Activated CD8-positive, alpha-beta memory T cell treated with anti-CD3 and anti-CD28 coated beads, Interleukin-2, amount 50 U/mL, for 24 hours (primary cell): ENCODE data around the gene CDC42BPA.
"Not testable (repeated sequence)": the region's sequence is repeated elsewhere in the genome, so short reads cannot be mapped to it uniquely, and the experiment has no call there.

ENCODE experiments used
- DNase-seq: peaks from one replicate; pipeline ENCODE4 v3.0.0-alpha.2; 2020; ENCODE audit errors: extremely low read depth

The CDC42BPA gene

DNA sequence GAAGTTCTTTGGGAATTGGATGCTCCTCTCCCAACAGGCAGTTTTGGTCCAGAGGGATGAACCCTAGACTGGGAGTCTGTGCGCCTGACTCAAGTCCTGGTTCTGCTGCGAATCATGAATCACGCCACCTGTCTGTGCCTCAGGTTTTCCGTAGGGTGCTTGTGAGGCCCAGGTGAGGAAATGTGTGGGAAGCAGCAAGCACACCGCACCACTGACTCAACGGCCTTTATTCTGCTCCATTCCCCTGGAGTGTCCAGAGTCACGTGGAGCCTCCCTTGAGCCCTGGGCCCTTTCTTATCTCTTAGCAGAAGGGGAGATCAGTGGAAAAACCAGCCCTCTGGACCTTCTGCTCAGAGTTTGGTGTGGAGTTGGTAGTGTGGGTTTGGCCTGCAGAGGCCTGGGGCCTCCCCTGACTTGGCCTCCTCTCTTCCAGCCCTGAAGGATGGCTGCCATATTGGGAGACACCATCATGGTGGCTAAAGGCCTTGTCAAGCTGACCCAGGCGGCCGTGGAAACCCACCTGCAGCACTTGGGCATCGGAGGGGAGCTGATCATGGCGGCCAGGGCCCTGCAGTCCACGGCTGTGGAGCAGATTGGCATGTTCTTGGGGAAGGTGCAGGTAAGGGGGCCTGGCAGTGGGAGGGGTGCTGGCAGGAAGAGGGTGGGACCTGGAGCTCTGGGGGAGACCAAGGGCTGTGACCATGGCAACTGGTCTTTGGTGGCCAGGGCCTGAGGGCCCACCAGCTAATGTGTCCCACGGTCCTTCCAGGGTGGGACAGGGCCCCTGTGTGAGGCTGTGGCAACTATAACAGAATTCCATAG is 357.1 kb downstream of the CDC42BPA start:
- DNase-seq = no peak

DNA sequence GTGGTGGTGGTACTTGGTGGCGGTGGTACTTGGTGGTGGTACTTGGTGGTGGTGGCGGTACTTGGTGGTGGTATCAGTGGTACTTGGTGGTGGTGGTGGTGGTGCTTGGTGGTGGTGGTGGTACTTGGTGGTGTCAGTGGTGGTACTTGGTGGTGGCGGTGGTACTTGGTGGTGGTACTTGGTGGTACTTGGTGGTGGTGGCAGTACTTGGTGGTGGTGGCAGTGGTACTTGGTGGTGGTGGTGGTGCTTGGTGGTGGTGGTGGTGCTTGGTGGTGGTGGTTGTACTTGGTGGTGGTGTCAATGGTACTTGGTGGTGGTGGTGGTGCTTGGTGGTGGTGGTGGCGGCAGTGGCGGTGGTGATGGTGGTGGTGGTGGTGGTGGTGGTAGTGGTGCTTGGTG is 358.0 kb downstream of the CDC42BPA start:
- no peak for DNase-seq

DNA sequence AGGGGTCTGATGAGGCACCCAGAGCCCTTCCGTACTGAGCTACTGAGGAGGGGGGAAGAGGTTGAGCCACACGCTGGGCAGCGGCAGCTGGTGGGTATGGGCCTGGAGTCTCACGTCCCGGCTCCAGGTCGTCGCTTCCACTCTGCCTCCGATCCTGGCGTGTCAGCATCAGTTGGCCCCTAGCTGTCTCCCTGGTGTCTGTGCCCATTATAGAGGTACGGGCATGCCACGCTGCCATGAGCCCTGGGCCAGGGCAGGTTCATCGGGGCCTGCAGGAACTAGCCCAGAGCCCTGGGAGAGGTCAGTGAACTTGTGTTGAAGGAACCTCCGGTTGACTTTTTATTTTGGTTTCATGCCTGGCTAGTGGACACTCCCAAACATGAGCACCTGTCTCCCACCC is 360.0 kb downstream of the CDC42BPA start:
- DNase-seq = no peak

DNA sequence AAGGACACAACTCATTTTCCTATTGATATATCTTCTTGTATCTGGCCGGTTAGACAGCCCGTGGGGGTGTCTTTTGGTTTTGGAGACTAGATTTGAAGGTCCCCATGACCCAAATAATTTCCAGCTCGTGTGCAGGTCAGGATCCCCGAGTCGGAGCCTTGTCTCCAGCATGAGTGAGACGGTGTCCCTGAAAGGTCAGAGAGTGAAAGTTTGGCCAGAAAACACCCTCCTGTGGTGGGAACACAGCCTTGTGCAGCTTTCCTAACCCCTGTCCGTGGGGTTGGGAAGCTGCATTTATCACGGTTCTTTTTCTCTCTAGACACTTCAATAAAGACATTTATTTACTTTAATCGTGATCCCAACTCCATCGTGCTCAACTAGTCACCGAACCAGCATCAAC is 360.6 kb downstream of the CDC42BPA start:
- DNase-seq = no peak

DNA sequence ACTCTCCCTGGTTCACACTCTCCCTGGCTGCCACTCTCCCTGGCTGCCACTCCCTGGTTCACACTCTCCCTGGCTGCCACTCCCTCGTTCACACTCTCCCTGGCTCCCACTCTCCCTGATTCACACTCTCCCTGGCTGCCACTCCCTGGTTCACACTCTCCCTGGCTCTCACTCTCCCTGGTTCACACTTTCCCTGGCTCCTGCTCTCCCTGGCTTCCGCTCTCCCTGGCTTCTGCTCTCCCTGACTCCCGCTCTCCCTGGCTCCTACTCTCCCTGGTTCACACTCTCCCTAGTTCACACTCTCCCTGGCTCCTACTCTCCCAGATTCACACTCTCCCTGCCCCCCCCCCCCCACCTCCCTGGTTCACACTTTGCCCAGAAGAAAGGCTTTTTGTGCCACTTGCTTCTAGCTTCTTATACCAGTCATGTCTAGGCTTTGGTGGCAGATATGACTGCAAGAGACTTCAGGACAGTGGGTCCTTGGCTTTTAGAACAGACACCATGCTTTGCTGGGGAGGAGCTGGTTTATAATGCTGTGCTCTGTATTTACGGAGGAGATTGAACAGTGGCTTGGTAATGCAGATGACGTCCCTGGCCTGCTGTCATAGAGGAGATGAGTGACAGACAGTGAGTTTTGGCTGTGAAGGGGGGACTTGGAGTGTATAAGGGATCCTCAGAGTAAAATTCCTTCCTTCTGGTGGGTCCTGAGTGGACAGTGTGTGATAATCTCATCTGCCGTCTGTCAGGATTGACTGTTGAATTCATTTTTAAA is 361.2 kb downstream of the CDC42BPA start:
- DNase-seq = no peak

DNA sequence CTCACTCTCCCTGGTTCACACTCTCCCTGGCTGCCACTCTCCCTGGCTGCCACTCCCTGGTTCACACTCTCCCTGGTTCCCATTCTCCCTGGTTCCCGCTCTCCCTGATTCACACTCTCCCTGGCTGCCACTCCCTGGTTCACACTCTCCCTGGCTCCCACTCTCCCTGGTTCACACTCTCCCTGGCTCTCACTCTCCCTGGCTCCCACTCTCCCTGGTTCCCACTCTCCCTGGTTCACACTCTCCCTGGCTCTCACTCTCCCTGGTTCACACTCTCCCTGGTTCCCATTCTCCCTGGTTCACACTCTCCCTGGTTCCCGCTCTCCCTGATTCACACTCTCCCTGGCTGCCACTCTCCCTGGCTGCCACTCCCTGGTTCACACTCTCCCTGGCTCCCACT is 362.4 kb downstream of the CDC42BPA start:
- DNase-seq = not testable (repeated sequence)

DNA sequence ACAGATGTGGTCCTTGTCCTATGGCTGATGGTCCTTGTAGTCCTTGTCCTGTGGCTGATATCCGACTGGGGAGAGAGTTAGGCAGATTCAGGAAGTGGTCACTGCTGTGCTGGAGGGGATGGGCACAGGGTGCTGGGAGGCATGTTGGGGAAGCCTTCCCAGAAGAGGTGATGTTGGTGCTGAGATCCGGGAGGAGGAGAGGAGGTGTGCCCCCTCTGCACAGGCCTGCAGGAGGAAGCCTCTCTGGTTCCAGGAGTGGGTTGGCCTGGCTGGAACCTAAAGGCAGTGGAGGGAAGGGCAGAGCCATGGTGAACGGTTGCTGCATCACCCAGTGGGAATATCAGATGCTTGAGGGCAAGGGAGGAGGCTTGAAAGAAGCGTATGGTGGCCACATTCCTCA is 363.5 kb downstream of the CDC42BPA start:
- no peak for DNase-seq

DNA sequence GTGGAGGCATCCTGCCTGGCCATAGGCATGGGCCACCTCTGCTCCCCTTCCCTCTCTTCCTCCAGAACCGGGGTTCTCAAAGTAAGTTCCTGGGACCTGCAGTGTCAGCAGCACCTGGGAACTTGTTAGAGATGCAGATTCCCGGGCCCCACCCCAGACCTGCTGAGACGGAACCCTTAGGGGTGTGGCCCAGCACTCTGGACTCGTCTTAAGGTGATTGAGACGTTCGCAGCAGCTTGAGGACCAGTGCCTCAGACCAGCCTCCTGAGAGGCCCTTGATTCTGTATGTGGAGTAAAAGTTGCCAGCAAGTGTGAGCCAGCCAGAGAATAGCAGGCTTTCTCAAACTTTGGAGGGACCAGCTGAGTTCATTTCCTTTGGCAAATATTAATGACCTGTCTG is 364.0 kb downstream of the CDC42BPA start:
- no peak for DNase-seq

DNA sequence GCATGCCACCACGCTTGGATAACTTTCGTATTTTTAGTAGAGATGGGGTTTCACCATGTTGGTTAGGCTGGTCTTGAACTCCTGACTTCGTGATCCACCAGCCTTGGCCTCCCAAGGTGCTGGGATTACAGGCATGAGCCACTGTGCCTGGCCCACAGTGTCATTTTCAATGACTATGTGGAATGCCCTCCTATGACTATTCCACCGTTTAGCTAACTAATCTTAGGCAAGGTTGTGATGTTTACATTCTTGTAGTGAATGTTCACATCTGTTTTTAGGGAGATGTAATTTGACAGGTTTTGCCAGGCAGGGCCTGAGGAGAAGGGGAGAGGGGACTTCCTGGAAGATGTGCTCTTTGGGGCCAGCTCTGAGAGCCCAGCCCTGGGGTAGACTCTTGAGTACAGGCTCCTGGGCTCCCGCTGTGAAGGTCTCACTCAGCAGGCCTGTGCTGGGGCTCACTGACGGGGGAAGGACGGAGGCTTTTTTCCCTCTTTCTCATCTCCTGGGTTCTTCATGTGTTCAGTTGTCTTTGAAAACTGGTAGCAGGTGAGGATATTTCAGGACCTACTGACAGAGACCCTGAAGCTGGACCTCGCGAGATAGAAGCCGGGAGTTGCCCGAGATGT is 365.0 kb downstream of the CDC42BPA start:
- DNase-seq = no peak

DNA sequence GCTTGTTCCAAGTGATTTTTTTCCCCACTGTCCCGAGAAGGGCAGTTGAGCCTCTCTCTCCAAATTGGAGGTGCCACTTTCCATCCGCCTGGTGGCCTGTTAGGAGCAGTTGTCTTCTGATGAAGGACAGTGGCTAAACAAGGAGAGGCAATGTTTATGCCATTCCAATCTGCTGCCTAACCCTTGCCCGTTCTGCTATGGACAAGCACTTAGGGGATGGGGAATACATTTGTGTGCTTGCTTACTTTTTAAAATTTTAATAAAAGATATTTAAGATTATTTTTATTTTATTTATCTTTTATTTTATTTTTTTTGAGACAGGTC is 366.2 kb downstream of the CDC42BPA start:
- no peak for DNase-seq

DNA sequence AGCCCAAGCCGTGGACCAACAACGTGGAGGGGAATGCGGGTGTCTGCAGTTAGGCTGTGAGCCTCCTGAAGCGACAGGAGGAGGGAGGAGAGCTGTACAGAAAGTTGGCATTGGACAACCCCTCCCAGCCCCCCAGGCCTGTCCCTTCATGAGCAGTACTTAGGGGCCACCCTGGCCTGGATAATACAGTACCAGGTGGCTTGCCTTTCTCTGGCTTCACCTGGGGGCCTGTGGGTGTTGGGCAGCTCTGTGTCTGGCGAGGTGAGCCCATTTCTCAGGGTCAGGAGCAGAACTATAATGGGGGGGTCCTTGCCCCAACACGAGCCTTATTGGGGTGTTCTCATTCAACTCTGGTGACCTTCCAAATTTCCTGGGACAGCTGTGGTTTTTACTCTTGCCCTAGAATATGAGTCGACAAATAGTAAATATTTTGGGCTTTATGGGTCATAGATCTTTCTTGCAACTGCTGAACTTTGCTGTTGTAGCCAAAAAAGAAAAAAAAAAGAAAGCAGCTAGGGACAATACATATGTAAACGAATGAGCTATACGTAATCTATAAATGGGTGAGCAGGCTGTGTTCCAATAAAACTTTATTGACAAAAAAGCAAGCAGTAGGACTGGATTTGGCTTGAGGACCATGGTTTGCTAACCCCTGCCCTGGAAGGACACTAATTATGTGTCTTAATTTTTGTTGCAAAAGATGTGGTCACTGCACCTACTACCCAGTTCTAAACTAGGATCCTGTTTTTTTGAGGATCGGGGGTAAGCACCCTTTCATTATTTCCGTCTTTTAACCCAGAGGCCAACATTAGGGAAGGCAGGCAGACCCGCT is 366.8 kb downstream of the CDC42BPA start:
- no peak for DNase-seq

DNA sequence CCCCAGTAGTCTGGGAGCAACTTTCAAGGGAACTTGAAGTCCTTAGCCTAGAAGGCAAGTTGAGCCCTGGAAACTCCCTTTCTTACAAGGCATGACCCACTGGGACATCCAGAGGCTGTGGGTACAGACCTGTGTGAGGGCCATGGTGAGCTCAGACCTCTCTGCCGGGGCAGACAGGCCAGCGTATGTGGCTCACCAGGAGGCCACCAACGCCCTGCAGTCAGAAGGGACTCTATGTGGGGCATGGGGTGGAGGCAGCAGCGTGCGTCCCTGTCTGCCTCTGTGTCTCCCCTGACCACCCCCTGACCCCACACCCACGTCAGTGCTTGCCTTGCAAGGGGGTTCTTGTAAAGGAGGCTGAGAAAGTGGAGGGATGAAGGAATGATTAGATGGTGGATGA is 367.4 kb downstream of the CDC42BPA start:
- no peak for DNase-seq

DNA sequence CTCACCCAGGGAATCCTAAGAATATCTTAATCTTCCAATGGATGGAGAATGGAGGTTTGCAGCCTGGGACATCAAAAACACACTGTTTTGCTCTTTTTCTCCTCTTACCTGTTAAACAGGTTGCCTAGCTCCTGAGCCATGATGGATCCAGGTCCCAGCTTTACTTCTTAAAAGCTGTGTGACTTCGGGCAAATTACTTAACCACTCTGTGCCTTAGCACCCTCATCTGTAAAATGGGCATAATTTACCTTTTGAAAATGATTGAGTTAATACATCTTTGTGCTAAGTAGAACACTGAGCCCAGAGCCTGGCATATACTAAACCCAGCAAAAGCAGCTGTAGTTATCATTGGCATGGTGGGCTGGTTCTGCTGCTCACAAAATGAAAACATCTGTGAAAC is 368.0 kb downstream of the CDC42BPA start:
- DNase-seq = no peak

DNA sequence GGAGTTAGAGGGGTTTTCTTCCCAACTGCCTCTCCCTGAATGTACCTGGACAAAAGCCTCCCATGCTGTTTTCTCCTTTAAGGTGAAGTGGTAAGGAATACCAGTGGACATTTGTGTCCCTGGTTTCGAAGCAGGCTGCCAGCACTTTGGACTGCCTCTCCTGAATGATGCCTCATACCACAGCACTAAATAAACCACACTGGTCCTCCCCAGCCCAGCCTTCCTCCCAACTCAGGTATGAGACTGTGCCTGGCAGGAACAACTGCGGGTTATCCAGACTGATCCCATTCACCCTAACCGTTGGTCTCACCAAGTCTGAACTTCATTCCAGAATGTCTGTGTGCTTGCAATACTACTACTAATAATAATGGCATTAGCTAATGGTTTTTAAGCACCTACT is 368.9 kb downstream of the CDC42BPA start:
- DNase-seq = no peak

DNA sequence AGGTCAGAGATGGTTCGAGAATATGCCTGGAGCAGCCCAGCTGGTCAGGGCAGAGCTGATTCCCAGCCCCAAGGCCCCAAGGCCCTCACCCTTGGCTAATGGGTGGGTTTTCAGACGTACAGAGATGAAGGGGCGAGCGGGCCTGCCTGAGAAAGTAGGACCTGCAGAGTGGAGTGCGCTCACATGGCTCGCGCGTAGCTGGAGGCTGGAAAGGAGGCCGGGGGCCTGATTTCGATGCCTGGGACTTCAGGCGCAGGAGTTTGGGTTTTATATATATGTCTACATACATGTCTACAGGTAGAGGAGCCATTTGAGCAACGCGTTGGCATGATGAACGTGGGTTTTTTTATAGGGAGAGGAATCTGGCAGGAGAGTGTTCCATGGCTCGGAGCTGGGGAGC is 369.3 kb downstream of the CDC42BPA start:
- no peak for DNase-seq

DNA sequence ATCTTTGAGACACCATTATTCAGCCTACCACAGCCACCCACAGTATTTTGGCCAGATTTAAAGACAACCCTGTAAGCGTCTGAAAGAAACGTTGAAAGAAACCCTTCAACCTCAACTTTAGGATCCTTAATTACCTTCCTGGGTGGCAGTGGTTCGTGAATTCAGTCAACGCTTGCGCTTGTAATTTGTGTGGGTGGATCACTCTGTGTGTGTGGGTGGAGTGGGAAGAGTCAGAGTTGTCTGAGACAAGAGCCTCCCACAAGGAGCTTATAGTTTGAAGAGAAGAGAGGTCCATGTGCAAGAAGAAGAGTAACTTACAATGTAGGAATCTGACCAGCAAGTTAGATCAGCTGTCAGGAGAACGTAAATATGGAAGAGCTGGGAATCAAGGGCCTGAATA is 369.8 kb downstream of the CDC42BPA start:
- DNase-seq = no peak

DNA sequence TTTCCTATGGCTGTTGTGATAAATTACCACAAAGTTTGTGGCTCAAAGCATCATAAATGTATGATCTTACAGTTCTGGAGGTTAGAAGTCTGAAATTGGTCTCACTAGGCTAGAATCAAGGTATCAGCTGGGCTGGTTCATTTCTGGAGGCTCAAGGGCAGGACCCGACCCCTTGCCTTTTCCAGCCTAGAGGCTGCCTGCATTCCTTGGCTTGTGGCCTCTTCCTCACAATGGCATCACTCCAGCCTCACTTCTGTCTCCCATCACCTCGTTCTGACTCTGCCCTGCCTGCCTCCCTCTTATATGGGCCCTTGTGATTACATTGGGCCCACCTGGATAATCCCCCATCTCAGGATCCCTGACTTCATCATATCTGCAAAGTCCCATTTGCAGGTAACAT is 370.2 kb downstream of the CDC42BPA start:
- no peak for DNase-seq

DNA sequence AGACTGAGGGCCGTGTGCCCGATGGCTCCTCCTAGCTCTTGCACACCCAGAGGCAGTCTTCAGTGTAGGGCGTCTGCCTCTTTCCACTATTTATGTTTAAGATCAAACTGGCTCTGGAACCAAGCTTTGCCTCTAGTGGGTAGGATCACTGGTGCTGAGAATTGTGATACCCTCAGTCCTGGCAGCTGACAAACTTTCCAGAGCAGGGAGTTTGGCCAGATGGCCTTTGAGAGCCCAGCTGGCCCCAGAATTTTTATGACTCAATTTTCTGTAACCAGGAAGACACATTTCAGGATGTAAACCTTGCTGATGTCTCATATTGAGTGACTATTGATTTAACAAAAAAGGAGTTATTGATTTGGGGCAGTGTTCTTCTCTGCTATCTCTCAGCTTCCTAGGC is 371.5 kb downstream of the CDC42BPA start:
- DNase-seq = no peak

DNA sequence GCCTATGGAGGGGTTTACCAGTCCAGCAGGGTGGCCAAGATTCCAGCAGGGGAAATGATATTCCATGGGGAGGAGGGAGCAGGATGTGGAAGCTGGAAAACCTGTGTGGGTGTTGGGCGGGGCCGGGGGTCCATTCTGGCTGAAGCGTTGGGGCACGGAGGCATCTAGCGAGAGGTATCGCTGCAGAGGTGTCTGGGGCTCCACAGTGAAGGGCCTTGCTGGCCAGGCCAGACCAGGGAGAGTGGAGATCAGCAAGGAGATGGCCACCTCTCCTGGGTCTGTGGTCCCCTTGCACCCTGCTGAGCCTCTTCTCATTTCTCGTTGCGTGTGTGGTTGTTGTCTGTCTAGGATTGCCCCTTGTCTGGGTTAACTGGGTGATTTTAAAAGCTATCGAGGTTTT is 372.0 kb downstream of the CDC42BPA start:
- no peak for DNase-seq

DNA sequence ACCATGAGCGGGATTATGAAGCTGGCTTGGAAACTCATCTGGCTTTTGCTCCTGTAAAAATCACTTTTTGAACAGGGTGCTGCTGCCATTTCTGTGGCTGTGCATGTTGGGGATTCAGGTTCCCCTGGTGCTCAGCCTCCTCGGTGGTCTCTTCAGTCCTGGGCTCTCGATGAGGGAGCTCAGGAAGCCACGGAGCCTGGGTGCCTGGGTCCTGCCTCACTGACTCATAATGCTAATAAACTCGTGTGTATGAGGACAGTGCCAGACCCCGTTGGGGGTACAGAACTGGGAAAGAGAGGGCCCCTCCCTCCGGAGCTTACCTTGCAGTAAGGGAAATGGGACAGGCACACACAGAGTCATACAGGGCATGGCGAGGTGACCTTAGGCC is 372.4 kb downstream of the CDC42BPA start:
- DNase-seq = no peak

DNA sequence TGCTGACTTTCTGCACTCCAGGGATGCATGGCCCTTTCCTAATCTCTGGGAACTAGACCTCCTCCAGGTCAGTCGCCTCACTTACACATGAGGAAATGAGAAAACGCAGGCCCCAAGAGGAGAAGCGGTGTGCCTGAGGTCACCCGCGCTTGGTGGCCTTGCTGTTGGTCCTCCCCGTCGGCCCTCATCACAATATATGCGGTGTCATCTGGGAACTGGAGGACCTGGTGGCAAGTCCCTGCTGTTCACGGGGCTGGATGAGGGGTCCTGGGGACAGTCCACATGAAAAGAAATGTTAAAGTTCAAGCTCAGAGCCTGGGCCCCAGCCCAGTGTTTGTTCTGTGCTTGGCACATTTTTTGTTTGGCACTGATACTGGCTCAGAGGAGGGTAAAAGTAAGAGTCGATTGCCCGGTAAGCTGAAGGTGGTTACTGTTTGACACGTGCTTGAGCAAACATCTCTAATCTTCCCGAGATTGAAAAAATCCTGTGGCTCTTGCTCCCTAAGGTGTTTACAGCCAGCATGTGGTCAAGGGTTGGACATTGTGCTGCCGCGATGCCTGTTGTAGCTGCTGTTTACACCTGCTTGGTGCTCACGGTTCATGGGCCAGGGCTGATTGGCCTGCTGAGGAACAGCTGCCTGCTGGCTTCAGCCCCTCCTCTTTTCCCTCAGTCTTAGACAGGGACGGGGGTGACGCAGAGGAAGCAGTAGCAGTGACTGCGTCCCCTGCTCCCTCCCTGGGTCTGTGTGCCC is 373.0 kb downstream of the CDC42BPA start:
- no peak for DNase-seq
